ENCODE results near the gene UCP1.

Gene UCP1

GRCh38 chr4:140533951-140534480, 34.7 kb downstream of the UCP1 start:
- no peaks in the 10 kb centered on the region for H3K9me3 ChIP-seq (ENCODE audit: control insufficient read depth, insufficient read depth, low read length)
- no peak overlapping the region for H3K4me3 ChIP-seq (ENCODE audit: low read length)
- no peaks in the 10 kb centered on the region for H3K36me3 ChIP-seq (ENCODE audit: control insufficient read depth, low read length)
- no peaks in the 10 kb centered on the region for H3K27me3 ChIP-seq (ENCODE audit: control insufficient read depth, low read length)
- no peaks in the 10 kb centered on the region for H4K20me1 ChIP-seq (ENCODE audit: control insufficient read depth, insufficient read depth, low read depth, low read length)
- TF ChIP-seq CTCF (IDR thresholded peaks at IDR 0.05; ENCODE audit: low read depth, low read length, poor library complexity, severe bottlenecking) (no peak), EZH2phosphoT487 (IDR thresholded peaks at IDR 0.05; ENCODE audit: borderline replicate concordance, low read length) (no peak)
- H3K79me2 ChIP-seq (ENCODE audit: control insufficient read depth, low read length) = no peaks in the 10 kb centered on the region
- H3K4me2 ChIP-seq (ENCODE audit: low read length) = no peak overlapping the region
- no peak overlapping the region for H3K27ac ChIP-seq (ENCODE audit: low read depth, low read length)
- no peaks in the 10 kb centered on the region for H3K4me1 ChIP-seq (ENCODE audit: control insufficient read depth, low read length)
- H3K9me2 ChIP-seq (replicated peaks; ENCODE audit: control insufficient read depth, low read length) = no peaks in the 10 kb centered on the region
- H3F3A ChIP-seq (ENCODE audit: control insufficient read depth, insufficient read depth) = no peaks in the 10 kb centered on the region

DNA sequence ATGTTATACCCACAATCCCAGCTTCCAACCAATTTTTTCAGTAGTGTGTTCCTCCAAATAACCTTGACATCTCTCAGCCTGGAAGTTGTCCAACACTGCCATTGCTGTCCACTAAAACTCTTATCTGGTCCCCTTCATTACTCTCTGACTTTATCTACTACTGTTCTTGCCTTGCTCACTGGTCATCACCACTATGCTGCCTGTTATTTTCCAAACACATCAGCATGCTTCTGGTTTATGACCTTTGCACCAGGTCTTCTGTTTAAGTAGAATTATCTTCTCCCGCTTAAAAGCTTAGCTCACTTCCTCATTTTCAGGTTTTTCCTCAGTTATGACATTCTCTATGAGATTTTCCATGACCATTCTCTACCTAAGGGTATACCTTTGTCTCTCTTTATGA, 39.3 kb downstream of the UCP1 start:
- no peak overlapping the region for H3K4me3 ChIP-seq (ENCODE audit: low read length)
- no peak overlapping the region for H3K27ac ChIP-seq (ENCODE audit: low read depth, low read length)
- peaks cover 23% of the 10 kb centered on the region for H3K36me3 ChIP-seq (ENCODE audit: control insufficient read depth, low read length)
- H3K9me2 ChIP-seq (replicated peaks; ENCODE audit: control insufficient read depth, low read length) = no peaks in the 10 kb centered on the region
- peaks cover 13% of the 10 kb centered on the region for H3K4me1 ChIP-seq (ENCODE audit: control insufficient read depth, low read length)
- H3F3A ChIP-seq (ENCODE audit: control insufficient read depth, insufficient read depth) = no peaks in the 10 kb centered on the region
- no peak overlapping the region for H3K4me2 ChIP-seq (ENCODE audit: low read length)
- no peaks in the 10 kb centered on the region for H3K9me3 ChIP-seq (ENCODE audit: control insufficient read depth, insufficient read depth, low read length)
- H4K20me1 ChIP-seq (ENCODE audit: control insufficient read depth, insufficient read depth, low read depth, low read length) = no peaks in the 10 kb centered on the region
- peaks cover 15% of the 10 kb centered on the region for H3K79me2 ChIP-seq (ENCODE audit: control insufficient read depth, low read length)
- TF ChIP-seq EZH2phosphoT487 (IDR thresholded peaks at IDR 0.05; ENCODE audit: borderline replicate concordance, low read length) (no peak), CTCF (IDR thresholded peaks at IDR 0.05; ENCODE audit: low read depth, low read length, poor library complexity, severe bottlenecking) (no peak)
- no peaks in the 10 kb centered on the region for H3K27me3 ChIP-seq (ENCODE audit: control insufficient read depth, low read length)

- Histone ChIP-seq H3K9me2 (replicated peaks; ENCODE audit: control insufficient read depth, low read length) (no peaks in the 10 kb centered on the region), H3K9me3 (ENCODE audit: control insufficient read depth, insufficient read depth, low read length) (no peaks in the 10 kb centered on the region), H3K27ac (ENCODE audit: low read depth, low read length) (peak within 1 kb of the TSS; percentile 62), H3F3A (ENCODE audit: control insufficient read depth, insufficient read depth) (no peaks in the 10 kb centered on the region), H4K20me1 (ENCODE audit: control insufficient read depth, insufficient read depth, low read depth, low read length) (no peaks in the 10 kb centered on the region), H3K4me3 (ENCODE audit: low read length) (peak within 1 kb of the TSS; percentile 93), H3K4me2 (ENCODE audit: low read length) (peak within 1 kb of the TSS; percentile 83), H3K79me2 (ENCODE audit: control insufficient read depth, low read length) (peaks cover 17% of the 10 kb centered on the region), H3K27me3 (ENCODE audit: control insufficient read depth, low read length) (no peaks in the 10 kb centered on the region), H3K36me3 (ENCODE audit: control insufficient read depth, low read length) (peaks cover 27% of the 10 kb centered on the region), H3K4me1 (ENCODE audit: control insufficient read depth, low read length) (peaks cover 19% of the 10 kb centered on the region)
- TF ChIP-seq EZH2phosphoT487 (IDR thresholded peaks at IDR 0.05; ENCODE audit: borderline replicate concordance, low read length) (no peak), CTCF (IDR thresholded peaks at IDR 0.05; ENCODE audit: low read depth, low read length, poor library complexity, severe bottlenecking) (peak; percentile 93)
These were observed 44.7 kb downstream of the UCP1 start, which contains the start of gene ELMOD2 for GRCh38 chr4:140523857-140524742. ELMOD2 (plus strand) TSS chr4:140524168; CDS start chr4:140525429, 1,261 bp downstream.

Data from DOHH2 (cell line).